Glutamatergic neuron (in vitro differentiated cells): Measurements from ENCODE around the gene ARHGAP20. TPM values are rescaled to one million over a fixed set of nuclear protein-coding genes. Genes with fewer than 3 reads are reported as not detected.

Experiments
- DNase-seq: peaks from one replicate; pipeline ENCODE4 v3.0.0; 2022
- H3K27ac Mint-ChIP-seq: one replicate; pipeline ENCODE4 v1.8.0; 2020; ENCODE audit warnings: mild to moderate bottlenecking, mixed read lengths, inconsistent platforms; ENCODE audit not compliant: unreplicated experiment
- H3K27me3 Mint-ChIP-seq: one replicate; pipeline ENCODE4 v1.8.0; 2020; ENCODE audit warnings: mild to moderate bottlenecking, moderate library complexity, mixed read lengths, inconsistent platforms; ENCODE audit not compliant: unreplicated experiment
- H3K36me3 Mint-ChIP-seq: one replicate; pipeline ENCODE4 v1.8.0; 2020; ENCODE audit warnings: mild to moderate bottlenecking, mixed read lengths, inconsistent platforms; ENCODE audit not compliant: unreplicated experiment
- H3K4me1 Mint-ChIP-seq: one replicate; pipeline ENCODE4 v1.8.0; 2020; ENCODE audit warnings: mild to moderate bottlenecking, low read depth, mixed read lengths, inconsistent platforms; ENCODE audit not compliant: unreplicated experiment
- H3K4me3 Mint-ChIP-seq: one replicate; pipeline ENCODE4 v1.8.0; 2020; ENCODE audit warnings: mild to moderate bottlenecking, mixed read lengths, inconsistent platforms; ENCODE audit not compliant: unreplicated experiment
- H3K9me3 Mint-ChIP-seq: one replicate; pipeline ENCODE4 v1.8.0; 2020; ENCODE audit warnings: mild to moderate bottlenecking, moderate library complexity, mixed read lengths, inconsistent platforms; ENCODE audit not compliant: unreplicated experiment
- total RNA-seq: library from RNA; stranded (reverse); fragmentation: NEBNext Ultra II Directional; extraction: Animal tissue kit (Norgen Biotek cat#: 25700); gene quantifications from one replicate; pipeline ENCODE4 v1.2.1, GENCODE V29; 2021; ENCODE audit not compliant: unreplicated experiment
- TF ChIP-seq, protein P1 (sequence below): fragments of 200-600 bp; sonication (generic); IDR thresholded peaks from one replicate; pipeline ENCODE4 v1.5.0; 2021; ENCODE audit not compliant: partially characterized antibody, unreplicated experiment

ARHGAP20 gene
- total RNA-seq, 1 donor from 2014 or later = not detected

DNA sequence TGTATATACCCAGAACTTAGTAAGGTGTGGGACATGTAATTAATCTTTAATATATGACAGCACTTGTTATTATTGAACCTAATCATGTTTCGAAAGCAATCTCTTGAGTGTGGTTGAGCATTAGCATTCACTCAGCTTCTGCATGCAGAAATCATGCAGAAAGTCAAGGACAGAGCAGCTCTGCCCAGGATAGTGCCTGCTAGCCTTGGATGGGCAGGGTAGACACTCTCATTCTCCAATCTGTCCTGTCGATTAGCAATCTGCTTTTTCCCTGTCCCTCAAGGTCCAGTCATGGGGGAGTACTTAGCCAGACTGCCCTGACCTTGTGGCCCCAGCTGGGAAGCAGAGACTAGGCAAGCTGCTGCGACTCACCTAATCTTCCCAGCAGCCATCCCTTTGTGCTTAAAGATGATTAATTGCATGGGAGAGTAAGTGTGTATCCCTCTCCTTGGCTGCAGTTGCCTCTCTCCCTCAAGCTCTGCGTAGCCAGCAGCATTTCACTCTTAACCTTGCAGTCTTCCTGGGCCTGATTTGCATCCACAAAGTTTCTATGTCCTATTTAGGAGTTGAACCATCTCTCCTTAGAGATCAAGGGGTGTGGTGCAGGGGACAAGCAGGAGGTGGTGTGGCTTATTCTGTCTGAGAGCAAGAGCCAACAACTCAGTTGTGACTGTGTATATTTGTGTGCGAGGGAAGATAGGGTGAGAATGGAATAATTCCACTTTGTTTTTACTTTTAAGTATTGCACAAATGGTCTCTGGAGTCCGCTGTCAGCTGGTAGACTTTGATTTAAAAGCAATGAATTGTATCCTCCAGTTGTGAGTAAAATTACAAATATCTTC lies 181.1 kb downstream of the ARHGAP20 start:
- Mint-ChIP-seq H3K4me1 (no peaks in the 10 kb centered on the region), H3K27ac (no peak overlapping the region), H3K36me3 (peaks cover 23% of the 10 kb centered on the region), H3K9me3 (no peaks in the 10 kb centered on the region), H3K4me3 (no peak overlapping the region), H3K27me3 (peaks cover 2% of the 10 kb centered on the region)
- peak; percentile 58 for DNase-seq
- TF ChIP-seq, protein P1, sequence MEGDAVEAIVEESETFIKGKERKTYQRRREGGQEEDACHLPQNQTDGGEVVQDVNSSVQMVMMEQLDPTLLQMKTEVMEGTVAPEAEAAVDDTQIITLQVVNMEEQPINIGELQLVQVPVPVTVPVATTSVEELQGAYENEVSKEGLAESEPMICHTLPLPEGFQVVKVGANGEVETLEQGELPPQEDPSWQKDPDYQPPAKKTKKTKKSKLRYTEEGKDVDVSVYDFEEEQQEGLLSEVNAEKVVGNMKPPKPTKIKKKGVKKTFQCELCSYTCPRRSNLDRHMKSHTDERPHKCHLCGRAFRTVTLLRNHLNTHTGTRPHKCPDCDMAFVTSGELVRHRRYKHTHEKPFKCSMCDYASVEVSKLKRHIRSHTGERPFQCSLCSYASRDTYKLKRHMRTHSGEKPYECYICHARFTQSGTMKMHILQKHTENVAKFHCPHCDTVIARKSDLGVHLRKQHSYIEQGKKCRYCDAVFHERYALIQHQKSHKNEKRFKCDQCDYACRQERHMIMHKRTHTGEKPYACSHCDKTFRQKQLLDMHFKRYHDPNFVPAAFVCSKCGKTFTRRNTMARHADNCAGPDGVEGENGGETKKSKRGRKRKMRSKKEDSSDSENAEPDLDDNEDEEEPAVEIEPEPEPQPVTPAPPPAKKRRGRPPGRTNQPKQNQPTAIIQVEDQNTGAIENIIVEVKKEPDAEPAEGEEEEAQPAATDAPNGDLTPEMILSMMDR = no peak

DNA sequence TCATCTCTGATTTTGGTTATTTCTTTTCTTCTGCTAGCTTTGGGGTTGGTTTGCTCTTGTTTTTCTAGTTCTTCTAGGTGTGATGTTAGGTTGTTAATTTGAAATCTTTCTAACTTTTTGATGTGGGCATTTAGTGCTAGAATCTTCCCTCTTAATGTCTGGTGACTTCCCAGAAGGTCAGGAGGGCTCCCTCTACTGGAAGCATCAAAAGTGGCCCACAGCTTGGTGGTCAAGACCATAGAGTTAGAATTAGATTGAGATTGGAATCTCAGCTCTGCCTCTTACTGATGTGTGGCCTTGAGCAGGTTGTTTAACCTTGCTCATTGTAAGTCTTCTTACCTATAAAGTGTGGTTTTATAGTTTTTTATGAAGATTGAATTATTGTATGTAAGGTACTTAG lies 183.2 kb downstream of the ARHGAP20 start:
- peaks cover 19% of the 10 kb centered on the region for H3K36me3 Mint-ChIP-seq
- no peak for DNase-seq
- no peak overlapping the region for H3K4me3 Mint-ChIP-seq
- no peaks in the 10 kb centered on the region for H3K27me3 Mint-ChIP-seq
- no peaks in the 10 kb centered on the region for H3K4me1 Mint-ChIP-seq
- no peaks in the 10 kb centered on the region for H3K9me3 Mint-ChIP-seq
- no peak overlapping the region for H3K27ac Mint-ChIP-seq
- TF ChIP-seq, protein P1 = peak; percentile 14

DNA sequence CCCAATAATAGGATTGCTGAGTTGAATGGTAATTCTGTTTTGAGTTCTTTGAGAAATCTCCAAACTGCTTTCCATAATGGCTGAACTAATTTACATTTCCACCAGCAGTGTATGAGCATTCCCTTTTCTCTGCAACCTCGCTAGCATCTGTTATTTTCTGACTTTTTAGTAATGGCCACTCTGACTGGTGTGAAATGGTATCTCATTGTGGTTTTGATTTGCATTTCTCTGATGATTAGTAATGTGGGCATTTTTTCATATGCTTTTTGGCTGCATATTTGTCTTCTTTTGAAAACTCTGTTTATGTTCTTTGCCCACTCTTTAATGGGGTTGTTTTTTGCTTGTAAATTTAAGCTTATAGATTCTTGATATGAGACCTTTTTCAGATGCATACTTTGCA lies 185.1 kb downstream of the ARHGAP20 start:
- TF ChIP-seq, protein P1 = no peak
- Mint-ChIP-seq H3K9me3 (no peaks in the 10 kb centered on the region), H3K27me3 (no peaks in the 10 kb centered on the region)

More for the DNA sequence above, 185.1 kb downstream of the ARHGAP20 start:
- no peak for DNase-seq
- Mint-ChIP-seq H3K4me1 (no peaks in the 10 kb centered on the region), H3K4me3 (no peak overlapping the region), H3K36me3 (peaks cover 14% of the 10 kb centered on the region), H3K27ac (no peak overlapping the region)
